HG02759 (cell line): ENCODE results near the gene TXLNB.

Experiments
- ATAC-seq: cut with Tn5 transposase; IDR thresholded peaks from one replicate; pipeline ENCODE4 v1.9.1; 2021; ENCODE audit warnings: mild to moderate bottlenecking, moderate library complexity; ENCODE audit not compliant: unreplicated experiment

TXLNB gene

DNA sequence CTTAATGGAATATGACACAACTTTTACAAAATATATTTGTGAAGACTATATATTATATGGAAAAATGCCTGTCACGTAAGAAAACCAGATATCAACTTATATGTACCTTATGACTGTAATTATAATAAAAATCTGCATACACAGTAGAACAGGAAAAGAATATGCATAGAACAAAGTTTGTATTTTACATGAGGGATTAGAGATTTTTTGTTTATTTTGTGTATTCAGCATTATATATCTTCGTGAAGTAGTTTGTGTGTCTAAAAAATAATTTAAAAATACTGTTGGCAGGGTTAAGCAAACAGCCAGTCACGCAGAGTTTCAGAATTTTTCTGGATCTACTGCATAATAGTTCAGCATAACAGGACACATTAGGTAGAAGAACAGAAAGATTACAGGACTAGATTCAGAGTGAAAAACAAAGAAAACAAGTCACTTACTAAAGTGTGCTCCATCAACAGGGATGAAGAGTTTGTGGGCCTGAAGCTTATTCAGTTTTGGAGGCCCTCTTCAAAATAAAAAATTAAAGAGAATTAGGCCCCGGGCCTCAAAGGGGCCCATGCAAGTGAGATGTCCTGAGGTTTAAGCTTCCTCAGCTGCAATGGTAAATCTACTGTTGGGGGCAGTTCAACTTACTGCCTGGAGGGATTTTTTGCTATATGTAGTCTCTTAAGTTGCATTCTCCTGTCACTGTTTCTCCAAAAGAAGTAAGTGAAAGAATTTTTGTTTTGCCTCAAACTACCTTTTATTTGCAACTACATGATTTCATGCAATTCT lies 16.3 kb downstream of the TXLNB start:
- ATAC-seq = no peak

DNA sequence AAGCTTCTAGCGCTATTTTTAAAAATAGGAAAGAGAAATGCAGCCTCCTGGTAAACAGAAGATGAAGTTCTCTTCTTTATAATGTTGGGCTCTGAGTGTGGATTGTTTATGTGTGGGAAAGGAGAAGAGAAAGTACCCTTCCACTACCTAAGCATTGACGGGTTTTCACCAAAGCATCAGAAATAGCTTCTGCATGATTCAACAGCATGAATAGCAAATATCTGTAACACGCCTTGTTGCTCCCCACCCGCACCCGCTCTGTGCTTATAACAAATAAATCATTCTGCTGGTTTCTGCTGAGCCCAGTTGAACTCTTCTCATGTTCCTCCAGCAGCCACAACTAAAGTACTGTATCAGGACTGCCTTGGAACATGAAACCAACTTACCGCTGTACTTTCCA lies 20.7 kb downstream of the TXLNB start:
- peak; percentile 90 for ATAC-seq

DNA sequence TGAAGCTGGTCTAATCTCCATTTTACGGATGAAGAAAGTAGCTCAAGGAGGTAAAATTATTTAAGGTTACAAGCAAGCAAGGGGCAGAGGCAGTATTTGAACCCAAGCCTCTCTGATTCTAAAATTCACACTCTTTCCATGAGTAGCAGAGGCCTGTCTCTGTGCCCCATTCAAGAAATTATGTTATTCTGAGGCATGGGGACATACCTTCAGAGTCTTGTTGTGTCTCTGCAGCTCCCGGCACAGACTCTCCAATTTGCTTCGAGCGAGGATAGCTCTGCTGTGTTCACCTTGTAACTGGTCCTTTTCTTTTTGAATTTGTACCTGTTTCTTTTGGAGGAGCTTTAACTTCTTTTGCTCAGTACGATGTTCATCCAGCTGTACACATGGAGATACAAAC lies 21.5 kb downstream of the TXLNB start:
- no peak for ATAC-seq

DNA sequence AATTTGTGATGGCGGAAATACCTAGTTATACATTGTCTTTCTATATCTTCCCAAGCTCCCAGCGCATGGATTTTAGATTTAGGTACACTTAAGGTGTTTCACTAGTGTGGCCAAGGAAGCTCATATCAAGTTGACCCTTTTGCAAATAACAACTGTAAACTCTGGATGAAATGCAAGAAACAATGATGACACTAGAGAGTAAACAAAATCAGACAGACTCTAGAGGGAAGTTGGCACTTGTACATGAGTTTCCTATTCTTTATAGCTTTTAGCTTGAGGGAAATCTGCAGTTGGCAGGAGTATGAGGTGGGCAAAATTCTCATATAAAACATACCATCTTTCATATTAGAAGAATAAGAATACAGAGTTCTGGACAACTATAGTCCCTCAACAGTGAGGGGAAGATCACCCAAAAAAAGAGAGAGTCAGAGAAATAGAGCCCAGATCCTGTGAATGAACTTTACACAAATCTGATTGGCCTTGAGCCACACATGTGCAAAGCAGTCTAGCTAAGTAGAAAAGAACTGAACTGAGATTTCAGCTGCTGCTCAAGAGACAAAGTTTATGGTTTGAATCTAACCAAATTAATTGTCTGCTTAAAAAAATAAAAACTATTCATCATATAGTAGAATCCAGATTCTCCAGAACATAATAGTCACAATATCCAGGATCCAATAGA lies 26.1 kb downstream of the TXLNB start:
- no peak for ATAC-seq

DNA sequence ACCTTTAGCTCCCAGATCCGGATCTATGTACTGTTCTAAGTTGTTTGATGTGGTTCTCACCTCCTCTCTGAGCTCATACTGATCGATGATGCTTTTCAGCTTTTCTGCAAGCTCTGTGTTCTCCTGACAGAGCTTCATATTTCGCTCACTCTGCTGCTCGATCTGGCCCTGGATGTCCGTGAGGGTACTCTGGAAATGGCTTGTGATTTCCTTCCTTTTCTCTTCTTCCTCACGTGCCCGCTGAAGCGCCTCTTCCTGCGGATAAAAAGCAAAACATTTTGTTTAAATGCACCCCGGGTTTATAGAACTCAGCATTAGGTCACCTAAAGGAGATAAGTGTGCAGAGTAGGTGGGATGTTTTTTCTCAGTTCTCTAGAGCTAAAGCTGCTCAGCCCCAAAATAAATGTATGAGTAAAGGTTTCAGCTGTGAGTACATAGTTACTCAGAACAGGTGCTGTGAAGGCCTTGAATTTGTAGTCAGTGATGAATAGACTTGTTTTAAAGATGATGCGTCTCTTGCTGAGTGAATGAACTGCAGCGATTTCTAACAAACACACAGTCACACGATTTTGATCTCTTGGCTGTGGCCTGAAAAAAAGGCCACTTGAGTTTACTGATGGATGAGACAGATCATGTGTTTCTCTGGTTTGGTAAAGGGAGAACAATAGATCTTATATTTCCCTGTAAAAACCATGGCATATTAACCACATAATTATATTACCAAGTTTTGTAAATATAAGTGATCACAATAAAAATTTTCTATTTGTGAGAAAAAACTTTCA lies 29.1 kb downstream of the TXLNB start:
- peak; percentile 84 for ATAC-seq

DNA sequence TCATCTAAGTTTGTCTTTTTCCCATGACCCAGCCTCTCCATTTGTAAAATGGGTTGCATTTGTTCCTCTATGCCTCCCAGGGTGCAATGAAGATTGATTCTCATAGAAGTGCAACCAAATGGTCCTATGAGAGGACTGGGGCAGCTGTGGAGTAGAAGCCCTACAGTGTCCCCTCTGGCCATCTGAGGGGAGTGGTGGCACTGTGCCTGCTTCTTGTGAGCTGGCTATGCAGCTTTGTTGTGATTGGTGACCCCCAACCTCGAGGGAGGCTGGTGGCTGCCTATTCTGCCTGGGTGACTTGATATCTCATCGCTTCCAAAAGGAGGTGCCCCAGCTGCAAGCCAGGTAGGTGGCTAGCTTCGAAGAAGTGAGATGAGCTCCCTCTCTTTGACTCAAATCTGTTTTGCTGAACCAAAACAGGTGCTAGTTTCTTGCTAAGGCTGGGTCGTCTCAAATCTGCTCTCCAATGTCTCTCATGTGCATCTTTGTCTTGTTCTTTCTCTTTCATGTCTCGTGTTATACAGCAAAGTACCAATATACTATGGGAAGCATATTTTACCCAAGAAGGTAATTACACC lies 33.9 kb downstream of the TXLNB start:
- no peak for ATAC-seq

DNA sequence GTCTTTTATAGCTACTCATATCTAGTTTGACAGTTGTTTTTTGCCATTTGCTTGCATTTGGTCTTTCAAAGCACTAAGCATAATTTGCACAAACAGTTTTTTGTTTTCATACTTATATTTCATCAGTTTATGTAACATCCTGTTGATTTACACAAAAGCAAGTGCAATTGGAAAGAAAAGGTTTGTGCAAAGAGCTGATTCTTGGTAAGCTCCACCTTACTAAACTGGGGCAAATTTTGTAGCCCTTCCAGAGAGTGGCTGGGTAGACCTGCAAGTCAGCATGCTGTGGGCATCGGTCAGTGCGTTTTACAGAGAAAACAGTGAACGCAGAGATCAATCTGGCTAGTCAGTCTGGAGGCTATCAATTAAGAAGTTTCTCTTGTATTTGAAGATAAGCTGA lies 34.5 kb downstream of the TXLNB start:
- no peak for ATAC-seq

DNA sequence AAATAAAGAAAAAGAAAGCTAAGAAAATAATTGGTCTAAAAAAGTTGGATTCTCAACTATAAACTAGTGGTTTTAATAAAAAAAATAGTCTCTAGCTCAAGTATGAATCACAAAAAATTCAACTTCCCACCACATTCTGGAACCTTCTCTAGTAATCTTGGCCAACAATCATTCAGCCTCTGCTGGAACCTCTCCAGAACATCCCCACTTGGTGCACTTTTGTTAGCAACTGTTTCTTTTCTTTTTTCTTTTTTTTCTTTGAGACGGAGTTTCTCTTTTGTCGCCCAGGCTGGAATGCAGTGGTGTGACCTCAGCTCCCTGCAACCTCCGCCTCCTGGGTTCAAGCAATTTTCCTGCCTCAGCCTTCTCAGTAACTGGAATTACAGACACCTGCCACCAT lies 35.7 kb downstream of the TXLNB start:
- no peak for ATAC-seq

DNA sequence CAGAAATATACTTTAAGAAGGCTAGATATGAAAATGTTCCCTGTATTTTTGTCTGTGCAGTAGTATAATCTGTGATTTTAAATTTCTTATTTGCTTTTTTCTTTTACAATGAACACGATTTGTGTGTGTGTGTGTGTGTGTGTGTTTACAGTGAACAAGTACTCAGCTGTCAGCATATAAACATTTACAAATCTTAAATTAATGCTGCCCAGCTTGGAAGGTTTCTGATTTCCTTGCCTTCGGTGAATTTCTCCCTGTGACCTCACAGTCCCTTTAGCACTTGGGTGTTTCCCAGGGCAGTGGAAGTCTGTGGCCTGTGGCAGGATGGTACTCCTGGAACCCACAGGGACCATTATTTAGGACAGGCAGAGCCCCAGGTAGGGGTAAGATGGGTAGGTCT lies 37.6 kb downstream of the TXLNB start:
- ATAC-seq = no peak

DNA sequence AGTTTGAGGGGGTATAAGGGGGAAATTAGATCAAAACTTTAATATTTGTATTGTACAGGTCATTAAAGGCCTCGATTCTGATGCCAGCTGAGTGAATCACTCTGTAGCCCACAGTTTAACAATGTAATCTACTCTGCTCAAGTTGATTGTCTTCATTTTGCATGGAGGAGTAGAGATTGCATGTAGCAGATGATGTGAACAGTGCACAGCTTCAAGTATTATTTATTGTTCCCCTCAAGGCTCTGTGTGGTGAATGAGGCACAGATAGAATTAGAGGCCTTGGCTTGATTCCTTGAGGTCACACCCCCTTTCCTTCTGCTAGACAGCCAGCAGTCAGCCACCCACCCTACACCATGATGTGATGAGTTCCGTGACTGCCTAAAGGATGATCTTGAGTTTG lies 38.1 kb downstream of the TXLNB start:
- ATAC-seq = no peak

DNA sequence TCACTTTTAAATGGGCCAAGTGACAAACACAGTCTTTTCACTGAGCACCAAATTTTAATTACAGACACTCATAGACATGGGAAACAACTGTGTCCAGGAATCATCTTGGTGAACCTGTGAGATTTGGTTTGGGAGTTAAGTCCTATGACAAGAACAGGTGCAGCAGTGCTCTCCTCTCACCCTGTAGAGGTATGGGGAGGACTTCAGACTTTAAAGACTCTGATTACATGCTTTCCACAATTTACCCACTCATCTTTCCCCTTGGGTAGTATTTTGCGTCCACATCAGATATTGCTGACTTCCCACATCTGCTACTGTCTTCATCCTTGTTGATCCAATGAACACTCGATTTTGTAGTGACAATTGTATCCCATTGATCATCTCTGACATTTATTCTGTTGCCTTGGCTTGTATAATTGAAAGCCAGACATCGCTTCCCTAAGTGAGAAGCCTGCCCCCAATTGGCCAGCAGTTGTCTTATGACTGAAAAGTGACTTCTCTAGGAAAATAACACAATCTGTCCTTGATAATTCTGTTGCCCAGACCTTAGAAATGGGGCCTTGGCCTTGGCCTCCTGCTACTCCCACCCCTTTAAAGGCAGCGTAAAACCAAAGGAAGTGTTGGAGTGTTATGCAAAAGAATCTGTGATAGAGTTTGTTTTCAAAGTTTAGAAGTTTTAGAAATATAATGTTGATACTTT lies 40.0 kb downstream of the TXLNB start:
- ATAC-seq = no peak

DNA sequence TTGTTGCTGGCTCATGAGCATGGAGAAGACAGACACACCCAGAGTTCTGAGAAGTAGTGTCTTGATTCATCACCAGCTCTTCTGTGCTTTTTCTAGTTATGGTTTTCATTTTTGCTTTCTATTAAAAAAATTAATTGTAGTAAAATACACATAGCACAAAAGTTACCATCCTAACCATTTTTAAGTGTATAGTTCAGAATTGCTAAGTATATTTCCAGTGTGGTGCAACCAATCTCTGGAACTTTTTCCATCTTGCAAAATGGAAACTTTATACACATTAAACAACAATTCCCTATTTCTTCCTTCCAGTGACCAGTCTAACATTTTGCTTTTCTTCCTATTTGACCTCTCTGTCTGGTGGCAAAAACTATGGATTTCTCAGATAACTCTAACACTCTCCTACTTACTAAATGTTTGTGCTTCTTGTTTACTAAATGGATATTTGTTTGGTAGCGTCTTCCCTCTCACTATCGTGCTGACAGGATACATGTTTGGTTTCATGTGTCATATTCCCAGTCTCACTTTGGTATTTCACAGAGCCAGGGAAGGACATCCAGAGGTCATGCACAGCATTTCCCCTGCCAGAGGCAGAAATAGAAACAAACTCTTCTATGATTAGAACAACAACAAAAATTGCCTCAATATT lies 40.6 kb downstream of the TXLNB start:
- no peak for ATAC-seq

DNA sequence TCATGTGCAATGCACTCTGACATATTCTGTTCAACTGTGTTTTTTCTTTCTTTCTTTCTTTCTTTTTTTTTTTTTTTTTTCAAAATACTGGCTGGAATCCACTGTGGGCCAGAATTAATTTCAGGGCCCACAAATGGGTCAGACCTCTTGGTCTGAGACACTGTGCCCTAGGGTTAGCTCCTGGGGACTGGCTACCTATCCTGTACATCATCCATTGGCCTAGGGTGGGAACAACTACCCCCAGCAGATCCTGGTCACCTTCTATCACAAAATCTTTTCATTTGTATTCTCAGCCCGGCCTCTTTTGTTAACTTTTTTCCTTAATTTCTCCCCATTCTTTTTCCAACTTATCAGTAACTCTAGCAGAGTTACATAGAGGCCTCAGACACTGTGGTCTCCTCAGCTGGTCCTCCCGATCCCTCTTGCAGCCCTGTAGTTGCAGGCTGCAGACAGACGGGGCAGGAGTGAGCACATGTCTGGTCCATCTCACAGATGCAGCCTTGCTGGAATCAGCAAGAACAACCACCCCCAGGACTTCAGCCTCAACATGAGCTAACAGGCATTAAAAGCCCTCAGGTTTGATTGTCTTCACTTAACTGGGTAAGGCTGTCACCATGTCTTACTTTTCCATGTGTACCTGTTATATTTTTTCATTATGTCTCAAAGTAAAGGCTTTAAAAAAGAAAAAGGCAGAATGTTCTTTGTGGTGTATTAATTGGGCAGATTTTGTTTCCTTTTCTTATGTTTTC lies 41.3 kb downstream of the TXLNB start:
- peak; percentile 98 for ATAC-seq

DNA sequence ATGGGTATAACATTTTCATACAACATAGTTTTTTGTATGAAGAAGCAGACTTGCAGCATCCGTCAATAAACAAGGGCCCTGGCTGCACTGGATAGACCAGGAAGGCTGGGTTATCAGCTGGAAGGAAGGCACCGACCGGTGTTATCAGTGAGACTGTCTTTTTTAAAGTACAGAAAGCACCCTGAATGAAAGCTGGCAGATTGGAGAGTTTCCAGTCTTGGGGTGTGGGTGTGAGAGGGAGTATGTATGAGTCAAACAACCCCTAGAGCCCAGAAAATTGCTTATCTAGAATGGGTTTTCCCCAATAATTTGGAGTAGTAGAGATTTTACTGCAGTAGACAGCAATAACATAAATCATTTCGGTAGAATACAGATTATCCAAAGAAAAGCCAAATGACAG lies 42.4 kb downstream of the TXLNB start:
- no peak for ATAC-seq

DNA sequence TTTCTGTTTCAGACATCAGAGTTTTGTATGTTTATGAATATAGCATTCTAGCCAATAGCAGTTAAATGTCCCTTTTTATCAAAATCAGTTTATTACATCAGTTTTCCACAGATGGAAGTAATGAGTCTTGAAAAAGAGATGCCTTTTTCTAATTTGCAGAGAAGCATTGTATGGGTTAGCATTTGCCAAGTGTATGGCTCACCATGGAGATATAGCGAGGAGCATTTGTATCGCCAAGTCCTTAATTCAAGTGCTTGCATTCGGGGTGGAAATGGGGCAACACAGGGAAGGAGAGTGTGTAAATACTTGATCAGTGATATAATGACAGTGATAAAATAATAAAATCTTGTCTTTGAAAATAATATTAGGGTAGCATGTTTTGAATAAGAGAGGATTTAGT lies 42.9 kb downstream of the TXLNB start:
- ATAC-seq = no peak

DNA sequence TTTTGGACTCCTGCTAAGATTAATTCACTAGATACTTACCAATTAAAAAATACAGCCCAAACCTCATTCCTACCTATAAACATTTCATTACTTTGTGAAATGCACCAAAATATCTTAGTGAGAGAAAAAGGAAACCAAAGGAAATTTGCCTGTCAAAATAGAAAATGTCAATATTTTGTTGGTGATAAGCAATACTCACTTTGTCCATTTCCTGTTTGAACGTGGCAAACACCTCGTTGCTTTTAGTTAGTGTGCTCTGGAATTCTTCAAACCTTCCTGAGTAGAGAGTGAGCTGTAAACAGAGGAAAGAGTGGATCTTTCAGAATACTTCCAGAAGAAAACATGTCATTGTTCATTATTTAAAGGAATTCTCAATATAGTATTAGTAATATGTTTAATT lies 44.2 kb downstream of the TXLNB start:
- ATAC-seq = no peak

DNA sequence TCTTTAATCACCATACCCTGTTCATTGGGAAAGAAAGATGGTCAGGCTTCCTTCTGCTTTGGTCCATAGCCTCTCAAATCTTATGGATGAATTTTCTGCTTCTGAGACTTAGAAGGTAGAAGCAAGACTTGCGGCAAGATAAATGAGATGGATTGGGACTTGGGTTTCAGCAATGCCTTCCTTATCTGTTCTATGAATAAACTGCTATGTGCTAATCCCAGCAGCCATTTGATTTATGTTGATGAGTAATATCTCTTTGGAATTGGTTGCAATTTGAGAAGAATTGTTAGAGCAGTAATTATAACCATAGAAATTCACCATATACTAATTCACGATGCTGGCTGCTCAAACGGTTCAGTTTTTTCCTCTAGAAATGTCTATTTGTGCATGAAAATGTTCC lies 48.3 kb downstream of the TXLNB start:
- ATAC-seq = no peak

DNA sequence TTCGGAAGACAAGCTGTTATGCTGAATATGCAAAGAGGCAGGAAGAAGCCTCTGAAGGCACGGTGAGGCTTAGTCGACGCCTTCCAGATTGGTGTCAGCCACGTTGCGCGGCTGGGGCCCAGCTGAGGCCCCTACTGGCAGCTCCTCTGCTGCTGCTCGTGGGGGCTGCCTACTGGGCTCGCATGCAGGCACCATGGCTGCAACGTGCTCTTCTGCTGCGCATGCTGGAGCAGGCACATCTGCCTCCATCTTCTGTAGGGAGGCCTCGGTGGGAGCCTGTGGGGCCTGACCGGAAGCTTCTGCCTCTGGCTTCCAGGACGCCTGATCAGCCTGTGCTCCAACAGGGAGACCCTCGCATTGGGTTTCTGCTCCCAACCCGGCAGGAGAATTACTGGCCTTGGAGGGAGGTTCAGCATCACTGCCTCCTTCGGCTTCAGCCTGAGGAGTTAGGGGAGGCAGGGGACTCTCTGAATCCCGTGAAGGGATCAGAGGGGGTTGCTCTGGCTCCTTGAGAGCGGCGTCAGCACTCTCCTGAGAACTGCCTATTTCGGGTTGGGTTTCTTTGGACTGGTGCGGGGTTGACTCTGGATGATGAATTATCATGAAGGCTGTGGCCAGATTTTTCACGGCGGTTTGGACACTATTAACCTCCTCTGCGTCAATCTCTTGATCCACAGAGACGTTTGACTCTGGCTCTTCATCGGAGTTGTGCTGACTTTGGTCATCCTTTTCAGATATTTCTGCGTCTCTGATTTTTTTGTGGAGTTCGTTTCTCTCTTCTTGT lies 49.1 kb downstream of the TXLNB start:
- no peak for ATAC-seq
